ENCODE measurements around the gene CENPO.

CENPO gene

GRCh38 chr2:24792874-24793760 is at the start of gene CENPO, which contains the start of gene PTRHD1:
Gene CENPO, plus strand, starts transcription at chr2:24793425. Its CDS starts 495 bp downstream, at chr2:24793920.
Gene PTRHD1, minus strand, starts transcription at chr2:24793391. Its CDS starts 14 bp downstream, at chr2:24793377.
- H3K27ac ChIP-seq = peak within 1 kb of the TSS; percentile 96 to 98
- peak; percentile 32 for TF ChIP-seq CTCF (IDR thresholded peaks at IDR 0.05)
- peak; percentile 96 for DNase-seq (ENCODE audit: low spot score)
- H3K4me3 ChIP-seq = peak within 1 kb of the TSS; percentile 88

- Histone ChIP-seq H3K4me3 (no peak overlapping the region), H3K27ac (no peak overlapping the region)
- no peak for DNase-seq (ENCODE audit: low spot score)
- no peak for TF ChIP-seq CTCF (IDR thresholded peaks at IDR 0.05)
These were observed 49.3 kb upstream of the CENPO start for GRCh38 chr2:24743924-24744323.

GRCh38 chr2:24744356-24744755 is 48.9 kb upstream of the CENPO start:
- TF ChIP-seq CTCF (IDR thresholded peaks at IDR 0.05) = no peak
- H3K27ac ChIP-seq = no peak overlapping the region
- H3K4me3 ChIP-seq = no peak overlapping the region
- DNase-seq (ENCODE audit: low spot score) = no peak

- no peak for TF ChIP-seq CTCF (IDR thresholded peaks at IDR 0.05)
- no peak for DNase-seq (ENCODE audit: low spot score)
- no peak overlapping the region for H3K27ac ChIP-seq
- no peak overlapping the region for H3K4me3 ChIP-seq
These were observed 47.4 kb upstream of the CENPO start for GRCh38 chr2:24745825-24746224.

- no peak for TF ChIP-seq CTCF (IDR thresholded peaks at IDR 0.05)
- Histone ChIP-seq H3K27ac (no peak overlapping the region), H3K4me3 (no peak overlapping the region)
- no peak for DNase-seq (ENCODE audit: low spot score)
These were observed 45.9 kb upstream of the CENPO start for GRCh38 chr2:24747299-24747698.

- Histone ChIP-seq H3K27ac (no peak overlapping the region), H3K4me3 (no peak overlapping the region)
- no peak for DNase-seq (ENCODE audit: low spot score)
- no peak for TF ChIP-seq CTCF (IDR thresholded peaks at IDR 0.05)
These were observed 44.0 kb upstream of the CENPO start for GRCh38 chr2:24749069-24749691.
